Spinal cord (tissue), 10 donors: ENCODE measurements around the gene TIE1. TPM values are rescaled to one million over a fixed set of nuclear protein-coding genes. Genes with fewer than 3 reads are reported as not detected.

Experiments
- DNase-seq, 6 donors: peaks; one replicate each; pipeline versions ENCODE4 v3.0.0 to v3.0.0-alpha.2; 2013 to 2015; ENCODE audit warnings: low spot score in 6 of 6, low read depth in 4 of 6
- H3K27ac ChIP-seq: one replicate; pipeline ENCODE4 v1.5.1; 2013; ENCODE audit warnings: low read depth, low read length, control low read depth
- H3K27me3 ChIP-seq: one replicate; pipeline ENCODE4 v1.6.1; 2013; ENCODE audit warnings: low read length; ENCODE audit not compliant: control insufficient read depth, insufficient read depth
- H3K36me3 ChIP-seq: one replicate; pipeline ENCODE4 v1.6.1; 2013; ENCODE audit warnings: low read length; ENCODE audit not compliant: control insufficient read depth, insufficient read depth
- H3K4me1 ChIP-seq: one replicate; pipeline ENCODE4 v1.6.1; 2013; ENCODE audit warnings: low read length; ENCODE audit not compliant: control insufficient read depth, insufficient read depth
- H3K4me3 ChIP-seq: one replicate; pipeline ENCODE4 v1.5.1; 2013; ENCODE audit warnings: low read depth, low read length, control low read depth
- H3K9me3 ChIP-seq: one replicate; pipeline ENCODE4 v1.6.1; 2013; ENCODE audit warnings: low read length; ENCODE audit not compliant: control insufficient read depth, insufficient read depth
- WGBS: methylation state at CpG from one replicate; pipeline ENCODE4 v1.1.5; 2013; ENCODE audit warnings: missing lambda C conversion rate; ENCODE audit not compliant: insufficient coverage; 5-methylcytosine and 5-hydroxymethylcytosine counted together
- polyA plus RNA-seq, 2 donors: library from polyadenylated mRNA; unstranded; fragments of 120-200 nt; gene quantifications; one replicate each; pipeline ENCODE4 v1.2.1, GENCODE V29; 2013; ENCODE audit not compliant: insufficient read length in 2 of 2
- total RNA-seq, 2 donors: library from RNA; depleted of rRNA in 1 of 2; stranded (reverse); fragments of 120-200 nt in 1 of 2; fragments of >200 nt in 1 of 2; gene quantifications; one replicate each; pipeline versions ENCODE4 v1.2.3 to v1.2.4, GENCODE V29; 2013 to 2014
- donor health status: healthy.

Gene TIE1
- total and polyA plus RNA-seq, 4 donors = 16.3 to 32.3 (median 26.0) TPM

DNA sequence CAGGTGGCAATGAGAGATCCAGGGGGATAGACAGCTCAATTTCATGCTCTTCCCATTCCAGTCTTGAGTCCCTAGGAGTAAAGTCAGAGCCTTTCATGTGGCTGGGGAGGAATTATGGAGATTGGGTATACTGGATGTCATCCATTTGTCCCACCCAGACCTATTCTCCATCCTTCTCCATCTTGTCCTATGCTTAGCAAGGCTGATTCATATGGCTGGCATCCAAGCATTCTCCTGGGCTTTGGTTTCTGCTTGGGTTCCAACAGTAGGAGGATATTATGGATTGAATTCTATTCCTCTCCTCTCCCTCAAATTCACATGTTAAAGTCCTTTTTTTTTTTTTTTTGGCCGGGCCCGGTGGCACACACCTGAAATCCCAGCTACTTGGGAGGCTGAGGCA, 54.2 kb downstream of the TIE1 start:
- WGBS = no CpG with 5 or more reads among the region's 2 CpGs

DNA sequence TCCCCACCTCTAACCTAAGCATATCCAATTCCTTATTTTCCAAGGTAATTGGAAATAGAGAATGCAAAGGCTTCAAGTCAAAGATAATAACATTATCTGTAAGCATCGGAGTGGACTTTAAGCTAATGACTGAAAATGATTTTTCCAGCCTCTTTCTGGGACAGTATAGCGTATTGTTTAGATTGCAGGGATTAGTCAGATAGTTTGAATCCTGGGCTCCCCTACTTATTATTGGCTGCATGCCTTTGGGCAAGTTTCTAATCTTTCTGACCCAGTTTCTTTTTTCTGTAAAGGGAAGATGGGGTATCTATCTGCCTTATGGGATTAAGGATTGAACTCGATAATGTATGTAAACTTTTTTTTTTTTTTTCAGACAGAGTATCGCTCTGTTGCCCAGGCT, 56.5 kb downstream of the TIE1 start:
- no CpG with 5 or more reads among the region's 4 CpGs for WGBS
- peaks cover 29% of the 10 kb centered on the region for H3K4me1 ChIP-seq
- no peak for DNase-seq
- peaks cover 13% of the 10 kb centered on the region for H3K36me3 ChIP-seq
- no peak overlapping the region for H3K27ac ChIP-seq
- H3K27me3 ChIP-seq = no peaks in the 10 kb centered on the region
- H3K4me3 ChIP-seq = no peak overlapping the region
- H3K9me3 ChIP-seq = no peaks in the 10 kb centered on the region

More for the DNA sequence above, 54.2 kb downstream of the TIE1 start:
- Histone ChIP-seq H3K4me1 (peaks cover 18% of the 10 kb centered on the region), H3K27ac (no peak overlapping the region), H3K36me3 (peaks cover 2% of the 10 kb centered on the region), H3K4me3 (no peak overlapping the region), H3K9me3 (no peaks in the 10 kb centered on the region), H3K27me3 (no peaks in the 10 kb centered on the region)
- DNase-seq = no peak

DNA sequence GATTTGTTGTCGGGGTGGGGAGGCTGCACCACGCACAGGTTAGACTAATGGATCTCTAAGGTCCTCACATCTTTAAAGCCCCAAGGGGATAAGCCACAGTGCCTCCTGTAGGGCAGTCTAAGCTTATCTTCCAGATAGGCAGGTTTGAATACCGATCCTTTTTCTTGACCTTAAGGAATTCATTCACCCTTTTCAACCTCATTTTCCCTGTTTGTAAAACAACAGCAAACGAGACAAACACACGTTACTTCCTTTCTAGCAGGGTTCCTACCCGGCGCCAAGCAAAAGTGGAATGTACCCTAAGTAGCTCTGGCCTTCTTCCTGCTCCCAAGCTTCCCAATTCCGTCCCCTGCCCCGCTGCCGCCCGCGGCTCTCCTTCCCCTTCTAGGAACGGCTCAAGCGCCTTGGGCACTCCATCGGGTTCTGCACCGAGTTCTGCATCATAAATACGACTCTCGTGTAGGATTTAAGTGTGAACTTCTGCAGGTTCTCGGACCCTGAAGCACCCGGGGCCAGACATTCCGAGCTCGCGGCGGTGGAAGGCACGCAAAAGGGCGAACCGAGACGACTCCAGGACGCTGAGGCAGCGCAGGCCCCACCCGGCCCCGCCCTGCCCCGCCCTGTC, 57.5 kb downstream of the TIE1 start:
- under 1% methylated on average over 33 of the region's 33 CpGs for WGBS

GRCh38 chr1:43358746-43359693, 58.2 kb downstream of the TIE1 start, which contains the start of gene CDC20:
CDC20 (plus strand) TSS chr1:43358981; CDS start chr1:43359216, 235 bp downstream.
- peaks cover 31% of the 10 kb centered on the region for H3K36me3 ChIP-seq
- H3K27me3 ChIP-seq = no peaks in the 10 kb centered on the region
- WGBS = under 1% methylated on average over 57 of the region's 59 CpGs
- H3K4me3 ChIP-seq = peak within 1 kb of the TSS; percentile 79
- H3K4me1 ChIP-seq = peaks cover 29% of the 10 kb centered on the region
- DNase-seq = peak; percentile 85 to 99 (median 94)
- no peaks in the 10 kb centered on the region for H3K9me3 ChIP-seq
- peak within 1 kb of the TSS; percentile 88 for H3K27ac ChIP-seq

More for the DNA sequence above, 57.5 kb downstream of the TIE1 start:
- Histone ChIP-seq H3K27ac (peak overlapping the region; percentile 88), H3K4me1 (peaks cover 29% of the 10 kb centered on the region), H3K9me3 (no peaks in the 10 kb centered on the region), H3K36me3 (peaks cover 23% of the 10 kb centered on the region), H3K4me3 (peak overlapping the region; percentile 79), H3K27me3 (no peaks in the 10 kb centered on the region)
- DNase-seq = peak in 1 of 6 donors; percentile 46

GRCh38 chr1:43359696-43360095, 58.9 kb downstream of the TIE1 start:
- peak overlapping the region; percentile 79 for H3K4me3 ChIP-seq
- 54% methylated on average over 6 of the region's 11 CpGs for WGBS
- H3K9me3 ChIP-seq = no peaks in the 10 kb centered on the region
- H3K36me3 ChIP-seq = peaks cover 37% of the 10 kb centered on the region
- no peaks in the 10 kb centered on the region for H3K27me3 ChIP-seq
- no peak overlapping the region for H3K27ac ChIP-seq
- no peak for DNase-seq
- peaks cover 29% of the 10 kb centered on the region for H3K4me1 ChIP-seq

GRCh38 chr1:43360616-43361015, 59.8 kb downstream of the TIE1 start:
- H3K4me1 ChIP-seq = peaks cover 29% of the 10 kb centered on the region
- H3K4me3 ChIP-seq = no peak overlapping the region
- H3K27me3 ChIP-seq = no peaks in the 10 kb centered on the region
- H3K36me3 ChIP-seq = peaks cover 45% of the 10 kb centered on the region
- no peaks in the 10 kb centered on the region for H3K9me3 ChIP-seq
- no peak for DNase-seq
- no peak overlapping the region for H3K27ac ChIP-seq
- WGBS = 73% methylated on average over 2 of the region's 4 CpGs

GRCh38 chr1:43363283-43363934, 62.6 kb downstream of the TIE1 start:
- Histone ChIP-seq H3K27me3 (no peaks in the 10 kb centered on the region), H3K9me3 (no peaks in the 10 kb centered on the region), H3K36me3 (peaks cover 55% of the 10 kb centered on the region), H3K4me1 (peaks cover 44% of the 10 kb centered on the region), H3K27ac (no peak overlapping the region), H3K4me3 (no peak overlapping the region)
- WGBS = 83% methylated on average over 4 of the region's 9 CpGs
- DNase-seq = no peak

- Histone ChIP-seq H3K27me3 (no peaks in the 10 kb centered on the region), H3K36me3 (peaks cover 55% of the 10 kb centered on the region)
- 80% methylated on average over 4 of the region's 5 CpGs for whole genome bisulfite sequencing
Measured at GRCh38 chr1:43363935-43364525, 63.2 kb downstream of the TIE1 start.

DNA sequence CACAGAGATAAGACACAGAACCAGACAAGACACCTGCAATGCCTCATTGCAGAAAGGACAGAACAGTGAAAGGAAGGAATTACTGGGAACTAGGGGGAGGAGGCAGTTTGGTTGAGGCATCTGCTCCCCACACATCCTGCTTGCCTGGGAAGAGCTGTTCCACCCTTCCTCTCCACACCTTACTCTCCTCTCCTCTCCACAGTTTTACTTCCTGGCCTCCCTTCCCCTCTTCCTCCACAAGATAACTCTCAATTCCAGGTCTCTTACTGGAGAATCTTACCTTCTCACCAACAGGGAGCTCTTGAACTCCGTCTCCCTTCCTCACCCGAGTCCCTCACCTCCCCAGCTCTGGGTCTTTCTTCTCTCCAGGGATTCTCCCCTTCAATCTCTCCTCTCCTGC, 64.9 kb downstream of the TIE1 start:
- Histone ChIP-seq H3K9me3 (no peaks in the 10 kb centered on the region), H3K4me3 (no peak overlapping the region), H3K4me1 (peaks cover 35% of the 10 kb centered on the region), H3K27me3 (no peaks in the 10 kb centered on the region), H3K36me3 (peaks cover 54% of the 10 kb centered on the region), H3K27ac (no peak overlapping the region)
- whole genome bisulfite sequencing = 80% methylated on average over 2 of the region's 2 CpGs
- DNase-seq = no peak

More at GRCh38 chr1:43363935-43364525, 63.2 kb downstream of the TIE1 start:
- no peaks in the 10 kb centered on the region for H3K9me3 ChIP-seq
- no peak overlapping the region for H3K4me3 ChIP-seq
- no peak for DNase-seq
- H3K4me1 ChIP-seq = peaks cover 47% of the 10 kb centered on the region
- no peak overlapping the region for H3K27ac ChIP-seq
